GM23248 (cell line): ENCODE measurements around the gene LCLAT1.

Source experiments
- EZH2 ChIP-seq: fragments of 200-600 bp; sonication (generic); IDR thresholded peaks from 2 replicates; pipeline ENCODE4 v1.6.1; 2018; ENCODE audit warnings: antibody characterized with exemption, mild to moderate bottlenecking; ENCODE audit not compliant: insufficient read depth, poor library complexity, severe bottlenecking
- EZH2phosphoT487 ChIP-seq: fragments of 200-600 bp; sonication (generic); IDR thresholded peaks from 2 replicates; pipeline ENCODE4 v1.6.1; 2018; ENCODE audit warnings: antibody characterized with exemption, moderate library complexity, mild to moderate bottlenecking, low read depth; ENCODE audit not compliant: insufficient read depth

- no peak for TF ChIP-seq EZH2
- no peak for TF ChIP-seq EZH2phosphoT487
Observed at GRCh38 chr2:30645081-30645744, 198.2 kb downstream of the LCLAT1 start.
